MM.1S (cell line): ENCODE data around the gene ABCC3.

Source experiments
- CTCF ChIP-seq: fragments of 300-600 bp; sonication (generic); IDR thresholded peaks from 2 replicates; pipeline ENCODE4 v1.5.1; 2016; ENCODE audit warnings: antibody characterized with exemption, low read length, mixed read lengths
- EZH2phosphoT487 ChIP-seq: fragments of 300-600 bp; sonication (generic); IDR thresholded peaks from 2 replicates; pipeline ENCODE4 v1.6.1; 2018; ENCODE audit warnings: antibody characterized with exemption, low read length

GRCh38 chr17:50675190-50675589 lies 40.5 kb downstream of the ABCC3 start:
- TF ChIP-seq CTCF (no peak), EZH2phosphoT487 (no peak)
